ENCODE results near the gene KIAA1958. TPM values are rescaled to one million over a fixed set of nuclear protein-coding genes. Genes with fewer than 3 reads are reported as not detected.

The KIAA1958 gene
- total RNA-seq, 1 experiment from 2014 or later, result 18.5 TPM

DNA sequence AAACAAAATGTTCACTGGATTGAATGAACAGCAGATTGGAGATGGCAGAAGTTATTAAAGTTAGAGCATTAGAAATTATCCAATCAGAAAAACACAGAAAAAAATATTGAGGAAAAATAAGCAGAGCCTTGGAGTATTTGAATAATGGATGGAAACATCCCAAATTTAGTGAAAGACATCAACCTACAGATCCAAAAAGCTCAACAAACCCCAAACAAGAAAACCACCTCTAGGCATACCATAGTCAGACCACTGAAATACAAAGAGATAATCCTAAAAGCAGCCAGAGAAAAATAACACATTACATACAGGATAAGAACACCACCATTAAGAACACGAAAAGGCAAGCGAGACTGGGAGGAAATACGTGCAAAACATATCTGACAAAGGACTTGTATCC, 226.1 kb downstream of the KIAA1958 start:
- TF ChIP-seq YY1 (IDR thresholded peaks at IDR 0.05; ENCODE audit: extremely low read depth, insufficient replicate concordance, low read depth, low read length), result no peak
- TF ChIP-seq ELF1 (IDR thresholded peaks at IDR 0.05; ENCODE audit: borderline replicate concordance, low read depth), result no peak
- TF ChIP-seq FOSL1 (IDR thresholded peaks at IDR 0.05; ENCODE audit: low read depth), result no peak
- no peak for TF ChIP-seq POLR2AphosphoS5 (IDR thresholded peaks at IDR 0.05; ENCODE audit: low read depth, low read length)
- no peak for TF ChIP-seq JUND (IDR thresholded peaks at IDR 0.05)
- TF ChIP-seq, protein P1, sequence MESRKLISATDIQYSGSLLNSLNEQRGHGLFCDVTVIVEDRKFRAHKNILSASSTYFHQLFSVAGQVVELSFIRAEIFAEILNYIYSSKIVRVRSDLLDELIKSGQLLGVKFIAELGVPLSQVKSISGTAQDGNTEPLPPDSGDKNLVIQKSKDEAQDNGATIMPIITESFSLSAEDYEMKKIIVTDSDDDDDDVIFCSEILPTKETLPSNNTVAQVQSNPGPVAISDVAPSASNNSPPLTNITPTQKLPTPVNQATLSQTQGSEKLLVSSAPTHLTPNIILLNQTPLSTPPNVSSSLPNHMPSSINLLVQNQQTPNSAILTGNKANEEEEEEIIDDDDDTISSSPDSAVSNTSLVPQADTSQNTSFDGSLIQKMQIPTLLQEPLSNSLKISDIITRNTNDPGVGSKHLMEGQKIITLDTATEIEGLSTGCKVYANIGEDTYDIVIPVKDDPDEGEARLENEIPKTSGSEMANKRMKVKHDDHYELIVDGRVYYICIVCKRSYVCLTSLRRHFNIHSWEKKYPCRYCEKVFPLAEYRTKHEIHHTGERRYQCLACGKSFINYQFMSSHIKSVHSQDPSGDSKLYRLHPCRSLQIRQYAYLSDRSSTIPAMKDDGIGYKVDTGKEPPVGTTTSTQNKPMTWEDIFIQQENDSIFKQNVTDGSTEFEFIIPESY (IDR thresholded peaks at IDR 0.05; ENCODE audit: extremely low read depth, insufficient replicate concordance, low read length), result no peak
- TF ChIP-seq RAD21 (IDR thresholded peaks at IDR 0.05; ENCODE audit: low read depth), result no peak
- TF ChIP-seq, protein P2, sequence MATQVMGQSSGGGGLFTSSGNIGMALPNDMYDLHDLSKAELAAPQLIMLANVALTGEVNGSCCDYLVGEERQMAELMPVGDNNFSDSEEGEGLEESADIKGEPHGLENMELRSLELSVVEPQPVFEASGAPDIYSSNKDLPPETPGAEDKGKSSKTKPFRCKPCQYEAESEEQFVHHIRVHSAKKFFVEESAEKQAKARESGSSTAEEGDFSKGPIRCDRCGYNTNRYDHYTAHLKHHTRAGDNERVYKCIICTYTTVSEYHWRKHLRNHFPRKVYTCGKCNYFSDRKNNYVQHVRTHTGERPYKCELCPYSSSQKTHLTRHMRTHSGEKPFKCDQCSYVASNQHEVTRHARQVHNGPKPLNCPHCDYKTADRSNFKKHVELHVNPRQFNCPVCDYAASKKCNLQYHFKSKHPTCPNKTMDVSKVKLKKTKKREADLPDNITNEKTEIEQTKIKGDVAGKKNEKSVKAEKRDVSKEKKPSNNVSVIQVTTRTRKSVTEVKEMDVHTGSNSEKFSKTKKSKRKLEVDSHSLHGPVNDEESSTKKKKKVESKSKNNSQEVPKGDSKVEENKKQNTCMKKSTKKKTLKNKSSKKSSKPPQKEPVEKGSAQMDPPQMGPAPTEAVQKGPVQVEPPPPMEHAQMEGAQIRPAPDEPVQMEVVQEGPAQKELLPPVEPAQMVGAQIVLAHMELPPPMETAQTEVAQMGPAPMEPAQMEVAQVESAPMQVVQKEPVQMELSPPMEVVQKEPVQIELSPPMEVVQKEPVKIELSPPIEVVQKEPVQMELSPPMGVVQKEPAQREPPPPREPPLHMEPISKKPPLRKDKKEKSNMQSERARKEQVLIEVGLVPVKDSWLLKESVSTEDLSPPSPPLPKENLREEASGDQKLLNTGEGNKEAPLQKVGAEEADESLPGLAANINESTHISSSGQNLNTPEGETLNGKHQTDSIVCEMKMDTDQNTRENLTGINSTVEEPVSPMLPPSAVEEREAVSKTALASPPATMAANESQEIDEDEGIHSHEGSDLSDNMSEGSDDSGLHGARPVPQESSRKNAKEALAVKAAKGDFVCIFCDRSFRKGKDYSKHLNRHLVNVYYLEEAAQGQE (IDR thresholded peaks at IDR 0.05; ENCODE audit: low read depth), result no peak
- no peak for TF ChIP-seq EZH2phosphoT487 (IDR thresholded peaks at IDR 0.05; ENCODE audit: borderline replicate concordance)
- TF ChIP-seq ZFX (IDR thresholded peaks at IDR 0.05), result no peak
- no peak for TF ChIP-seq SIN3A (IDR thresholded peaks at IDR 0.05; ENCODE audit: low read depth)
- TF ChIP-seq TCF7L2 (IDR thresholded peaks at IDR 0.05; ENCODE audit: borderline replicate concordance, extremely low read depth, insufficient read depth, insufficient read length), result no peak
- no peak for TF ChIP-seq EGR1 (IDR thresholded peaks at IDR 0.05; ENCODE audit: low read depth)
- no peak for TF ChIP-seq CTCF (IDR thresholded peaks at IDR 0.05 in 2 of 3, conservative IDR thresholded peaks at IDR 0.05 in 1 of 3; ENCODE audit: borderline replicate concordance in 1 of 3, insufficient read depth in 1 of 3, low read depth in 2 of 3, low read length in 2 of 3)
- TF ChIP-seq SRF (IDR thresholded peaks at IDR 0.05; ENCODE audit: low read depth), result no peak
- no peak for TF ChIP-seq EZH2 (IDR thresholded peaks at IDR 0.05)
- TF ChIP-seq, protein P3, sequence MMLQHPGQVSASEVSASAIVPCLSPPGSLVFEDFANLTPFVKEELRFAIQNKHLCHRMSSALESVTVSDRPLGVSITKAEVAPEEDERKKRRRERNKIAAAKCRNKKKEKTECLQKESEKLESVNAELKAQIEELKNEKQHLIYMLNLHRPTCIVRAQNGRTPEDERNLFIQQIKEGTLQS (IDR thresholded peaks at IDR 0.05), result no peak
- no peak for TF ChIP-seq CEBPB (IDR thresholded peaks at IDR 0.05; ENCODE audit: low read depth)
- H2AFZ ChIP-seq (ENCODE audit: low read depth, low read length, poor library complexity, severe bottlenecking), result no peak overlapping the region
- ATAC-seq, result no peak
- BruUV-seq (replicated peaks), result no TSS peak
- 0 out of 2 replicates have a peak, but pooled peaks cover under 1% of the 10 kb centered on the region for H4K20me1 ChIP-seq (ENCODE audit: insufficient read depth)
- ChIA-PET CTCF (interaction anchor here (1.4 kb wide), 1 partner anchor 269 kb away, joined by 3 read pairs; no protein-coding TSS in a partner anchor), RAD21 (ENCODE audit: low non-redundant PET in 1 of 2, low total read pairs in 2 of 2, uncharacterized antibody in 2 of 2, unreplicated experiment in 2 of 2) (no interaction called here), POLR2A (no interaction called here)
- H3K4me2 ChIP-seq (ENCODE audit: low read length), result no peak overlapping the region
- H3K36me3 ChIP-seq (ENCODE audit: control insufficient read depth in 1 of 2, insufficient read depth in 2 of 2, low read length in 2 of 2), result peaks cover 0 to 3% of the 10 kb centered on the region in 2 experiments; a peak in 1 of 4 replicates
- peaks cover 0 to 4% of the 10 kb centered on the region in 2 experiments; a peak in 1 of 4 replicates for H3K4me1 ChIP-seq (ENCODE audit: control insufficient read depth in 1 of 2, insufficient read depth in 2 of 2, low read length in 2 of 2)
- no peaks in the 10 kb centered on the region for H3K9me3 ChIP-seq (ENCODE audit: control insufficient read depth in 1 of 2, insufficient read depth in 1 of 2, low read depth in 1 of 2, low read length in 2 of 2)
- H3K27ac ChIP-seq (ENCODE audit: low read depth, low read length), result no peak overlapping the region
- no peaks in the 10 kb centered on the region for H3K9me2 ChIP-seq (ENCODE audit: insufficient read depth)
- peaks cover 47% of the 10 kb centered on the region for H3K79me2 ChIP-seq (ENCODE audit: insufficient read depth, low read length)
- no peaks in the 10 kb centered on the region for H3K27me3 ChIP-seq (ENCODE audit: insufficient read depth, low read length)
- DNase-seq (ENCODE audit: low read depth, low spot score), result no peak
- no peak overlapping the region for H3K4me3 ChIP-seq (replicated peaks in 1 of 2; ENCODE audit: low read depth in 1 of 2, low read length in 2 of 2)
- H3K9ac ChIP-seq (ENCODE audit: low read length), result no peak overlapping the region
- intact Hi-C loops (cut with micrococcal nuclease), result loop anchor here (10.0 kb wide), 2 partner anchors 82 to 228 kb away; partner anchors contain the start of gene KIAA1958

All from HCT116 (cell line).